MM.1S (cell line): Measurements from ENCODE around the gene RNF20.

Source experiments
- DNase-seq: peaks from one replicate; pipeline ENCODE4 v3.0.0-alpha.2; 2015
- H2AFZ ChIP-seq: fragments of 300-600 bp; sonication (generic); 2 replicates; pipeline ENCODE4 v1.6.0; 2016; ENCODE audit warnings: antibody characterized with exemption, low read length
- H3F3A ChIP-seq: fragments of 300-600 bp; sonication (generic); 2 replicates; pipeline ENCODE4 v1.6.1; 2016; ENCODE audit warnings: mild to moderate bottlenecking, antibody characterized with exemption, low read length, moderate library complexity, mixed read lengths; ENCODE audit not compliant: insufficient read depth
- H3K27ac ChIP-seq: fragments of 300-600 bp; sonication (generic); 2 replicates; pipeline ENCODE4 v1.5.1; 2016; ENCODE audit warnings: mild to moderate bottlenecking, low read length
- H3K27me3 ChIP-seq: fragments of 300-600 bp; sonication (generic); replicated peaks from 2 replicates; pipeline ENCODE4 v1.6.0; 2016; ENCODE audit warnings: low read length; ENCODE audit not compliant: insufficient read depth
- H3K36me3 ChIP-seq: fragments of 300-600 bp; sonication (generic); replicated peaks from 2 replicates; pipeline ENCODE4 v1.6.1; 2016; ENCODE audit warnings: mild to moderate bottlenecking, low read length, mixed read lengths; ENCODE audit not compliant: insufficient read depth
- H3K4me1 ChIP-seq: fragments of 300-600 bp; sonication (generic); 2 replicates; pipeline ENCODE4 v1.6.1; 2016; ENCODE audit warnings: low read length, mixed read lengths
- H3K4me2 ChIP-seq: fragments of 300-600 bp; sonication (generic); 2 replicates; pipeline ENCODE4 v1.6.0; 2016; ENCODE audit warnings: low read depth, low read length
- H3K4me3 ChIP-seq: fragments of 300-600 bp; sonication (generic); 2 replicates; pipeline ENCODE4 v1.5.1; 2016; ENCODE audit warnings: low read length, mixed read lengths
- H3K79me2 ChIP-seq: fragments of 300-600 bp; sonication (generic); 2 replicates; pipeline ENCODE4 v1.6.1; 2016; ENCODE audit warnings: mixed run types, low read length, mixed read lengths
- H3K9ac ChIP-seq: fragments of 300-600 bp; sonication (generic); 2 replicates; pipeline ENCODE4 v1.6.1; 2016; ENCODE audit warnings: low read length, mixed read lengths
- H3K9me2 ChIP-seq: fragments of 300-600 bp; sonication (generic); replicated peaks from 2 replicates; pipeline ENCODE4 v1.6.1; 2016; ENCODE audit warnings: mild to moderate bottlenecking, low read length, mixed read lengths; ENCODE audit not compliant: insufficient read depth
- H3K9me3 ChIP-seq: fragments of 300-600 bp; sonication (generic); replicated peaks from 2 replicates; pipeline ENCODE4 v1.6.1; 2016; ENCODE audit warnings: mild to moderate bottlenecking, low read length, mixed read lengths; ENCODE audit not compliant: insufficient read depth
- H4K20me1 ChIP-seq: fragments of 300-600 bp; sonication (generic); 2 replicates; pipeline ENCODE4 v1.6.1; 2016; ENCODE audit warnings: mild to moderate bottlenecking, low read length, moderate library complexity, mixed read lengths; ENCODE audit not compliant: insufficient read depth
- CTCF ChIP-seq: fragments of 300-600 bp; sonication (generic); IDR thresholded peaks from 2 replicates; pipeline ENCODE4 v1.5.1; 2016; ENCODE audit warnings: antibody characterized with exemption, low read length, mixed read lengths
- EZH2 ChIP-seq: fragments of 300-600 bp; sonication (generic); optimal IDR thresholded peaks from 2 replicates; pipeline ENCODE3; 2017; ENCODE audit warnings: low read depth, mild to moderate bottlenecking, antibody characterized with exemption, low read length, mixed read lengths
- EZH2phosphoT487 ChIP-seq: fragments of 300-600 bp; sonication (generic); IDR thresholded peaks from 2 replicates; pipeline ENCODE4 v1.6.1; 2018; ENCODE audit warnings: antibody characterized with exemption, low read length

RNF20 gene

GRCh38 chr9:101569741-101570501 is 36.3 kb downstream of the RNF20 start:
- Histone ChIP-seq H3K9ac (no peak overlapping the region), H3K27me3 (no peaks in the 10 kb centered on the region), H3F3A (no peaks in the 10 kb centered on the region), H3K4me1 (no peaks in the 10 kb centered on the region), H3K36me3 (no peaks in the 10 kb centered on the region), H3K27ac (no peak overlapping the region), H4K20me1 (no peaks in the 10 kb centered on the region), H3K9me2 (no peaks in the 10 kb centered on the region), H3K9me3 (no peaks in the 10 kb centered on the region), H3K4me2 (no peak overlapping the region), H2AFZ (no peak overlapping the region), H3K4me3 (no peak overlapping the region), H3K79me2 (no peaks in the 10 kb centered on the region)
- no peak for DNase-seq
- TF ChIP-seq EZH2 (no peak), EZH2phosphoT487 (no peak), CTCF (no peak)

DNA sequence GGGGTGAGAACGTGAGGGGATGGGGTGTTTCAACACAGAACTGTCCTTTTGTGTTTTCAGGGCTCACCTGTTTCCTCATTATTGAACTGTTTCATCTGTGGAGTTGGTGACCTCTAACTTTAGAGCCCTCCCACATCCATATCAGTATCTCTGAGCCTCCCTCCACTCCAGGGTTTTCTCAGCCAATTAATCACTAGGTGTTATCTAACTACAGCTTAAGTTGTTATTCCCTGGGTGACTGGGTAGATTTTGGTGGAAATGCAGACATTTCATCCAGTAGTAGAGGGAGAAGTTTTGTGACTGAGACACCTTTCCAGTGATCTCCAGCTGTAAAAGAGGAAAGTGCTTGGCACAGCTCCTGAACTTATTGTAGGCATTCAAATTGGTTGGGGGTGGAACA is 37.5 kb downstream of the RNF20 start:
- no peaks in the 10 kb centered on the region for H3K4me1 ChIP-seq
- no peak overlapping the region for H3K4me3 ChIP-seq
- TF ChIP-seq EZH2 (no peak), CTCF (no peak), EZH2phosphoT487 (no peak)
- H3K79me2 ChIP-seq, result no peaks in the 10 kb centered on the region
- no peak for DNase-seq
- no peaks in the 10 kb centered on the region for H3F3A ChIP-seq
- no peaks in the 10 kb centered on the region for H3K9me2 ChIP-seq
- H3K27ac ChIP-seq, result no peak overlapping the region
- no peaks in the 10 kb centered on the region for H3K27me3 ChIP-seq
- no peak overlapping the region for H2AFZ ChIP-seq
- no peaks in the 10 kb centered on the region for H3K36me3 ChIP-seq
- no peak overlapping the region for H3K9ac ChIP-seq
- no peaks in the 10 kb centered on the region for H3K9me3 ChIP-seq
- no peak overlapping the region for H3K4me2 ChIP-seq
- H4K20me1 ChIP-seq, result no peaks in the 10 kb centered on the region

DNA sequence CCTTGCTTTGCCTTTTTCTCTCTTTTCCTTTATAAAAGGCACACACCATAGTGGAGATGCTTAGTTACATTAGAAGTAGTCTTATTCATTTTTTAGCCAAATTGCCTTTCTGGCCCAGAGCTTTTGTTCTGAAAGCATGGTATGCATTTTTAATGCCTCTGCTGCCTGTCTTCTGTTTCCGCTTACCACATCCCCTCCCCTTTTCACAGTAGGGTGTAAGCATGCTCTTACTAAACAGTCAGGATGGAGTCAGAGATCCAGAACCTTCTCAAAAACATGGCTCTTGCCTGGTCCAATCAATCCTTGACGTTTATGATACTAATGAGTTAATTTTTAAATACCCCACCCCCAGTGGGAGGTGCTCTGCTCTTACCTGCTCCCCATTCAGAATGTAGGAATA is 38.7 kb downstream of the RNF20 start:
- no peaks in the 10 kb centered on the region for H3K27me3 ChIP-seq
- no peaks in the 10 kb centered on the region for H3K9me2 ChIP-seq
- no peak overlapping the region for H3K4me3 ChIP-seq
- H4K20me1 ChIP-seq, result no peaks in the 10 kb centered on the region
- no peak overlapping the region for H3K4me2 ChIP-seq
- no peak overlapping the region for H3K27ac ChIP-seq
- no peaks in the 10 kb centered on the region for H3K9me3 ChIP-seq
- no peak for TF ChIP-seq EZH2phosphoT487
- no peak for TF ChIP-seq EZH2
- no peak for TF ChIP-seq CTCF
- H3K9ac ChIP-seq, result no peak overlapping the region
- H3K79me2 ChIP-seq, result no peaks in the 10 kb centered on the region
- H3K36me3 ChIP-seq, result no peaks in the 10 kb centered on the region
- DNase-seq, result no peak
- H3F3A ChIP-seq, result no peaks in the 10 kb centered on the region
- no peaks in the 10 kb centered on the region for H3K4me1 ChIP-seq
- H2AFZ ChIP-seq, result no peak overlapping the region
